AG10803 (cell line): ENCODE data around the gene REXO1.

Experiments used
- DNase-seq: peaks from one replicate; pipeline ENCODE4 v3.0.0; 2010; ENCODE audit warnings: low read depth
- H3K4me3 ChIP-seq: 2 replicates; pipeline ENCODE4 v1.5.1; 2011; ENCODE audit warnings: mild to moderate bottlenecking, low read length, control low read depth
- CTCF ChIP-seq: conservative IDR thresholded peaks from 2 replicates; pipeline ENCODE4 v1.5.1; 2011; ENCODE audit warnings: mild to moderate bottlenecking, low read length, control low read depth, inconsistent platforms

REXO1 gene

GRCh38 chr19:1768918-1769644, 79.2 kb downstream of the REXO1 start:
- TF ChIP-seq CTCF: no peak
- no peak overlapping the region for H3K4me3 ChIP-seq
- no peak for DNase-seq

- no peak for DNase-seq
- no peak overlapping the region for H3K4me3 ChIP-seq
- peak; percentile 18; the same call in 1 of the 2 replicates for TF ChIP-seq CTCF
Observed at GRCh38 chr19:1768248-1768647, 80.0 kb downstream of the REXO1 start.

GRCh38 chr19:1767464-1767933, 80.8 kb downstream of the REXO1 start:
- H3K4me3 ChIP-seq: no peak overlapping the region
- DNase-seq: peak; percentile 9
- peak; percentile 73 for TF ChIP-seq CTCF

- no peak overlapping the region for H3K4me3 ChIP-seq
- DNase-seq: no peak
- no peak for TF ChIP-seq CTCF
Observed at GRCh38 chr19:1766800-1767352, 81.4 kb downstream of the REXO1 start.

- no peak for TF ChIP-seq CTCF
- no peak overlapping the region for H3K4me3 ChIP-seq
- no peak for DNase-seq
Observed at GRCh38 chr19:1765904-1766799, 82.1 kb downstream of the REXO1 start.
